Osteocyte (in vitro differentiated cells): ENCODE data around the gene ZNF683. TPM values are rescaled to one million over a fixed set of nuclear protein-coding genes. Genes with fewer than 3 reads are reported as not detected.
A peak's percentile ranks its signal among the peaks of the same experiment; 100 is the strongest.

ENCODE experiments used
- DNase-seq: peaks from one replicate; pipeline ENCODE4 v3.0.0; 2021; ENCODE audit warnings: mixed read lengths; ENCODE audit not compliant: unreplicated experiment; ENCODE audit errors: extremely low spot score
- H3K27ac Mint-ChIP-seq: one replicate; pipeline ENCODE4 v1.8.0; 2021; ENCODE audit warnings: mild to moderate bottlenecking, mixed read lengths; ENCODE audit not compliant: unreplicated experiment
- H3K27me3 Mint-ChIP-seq: one replicate; pipeline ENCODE4 v1.8.0; 2021; ENCODE audit warnings: mixed read lengths; ENCODE audit not compliant: unreplicated experiment
- H3K36me3 Mint-ChIP-seq: one replicate; pipeline ENCODE4 v1.8.0; 2021; ENCODE audit warnings: mixed read lengths; ENCODE audit not compliant: unreplicated experiment
- H3K4me1 Mint-ChIP-seq: one replicate; pipeline ENCODE4 v1.8.0; 2021; ENCODE audit warnings: mixed read lengths; ENCODE audit not compliant: unreplicated experiment
- H3K4me3 Mint-ChIP-seq: one replicate; pipeline ENCODE4 v1.8.0; 2021; ENCODE audit warnings: mild to moderate bottlenecking, moderate library complexity, mixed read lengths; ENCODE audit not compliant: unreplicated experiment
- H3K9me3 Mint-ChIP-seq: one replicate; pipeline ENCODE4 v1.8.0; 2021; ENCODE audit warnings: mixed read lengths; ENCODE audit not compliant: unreplicated experiment
- CTCF ChIP-seq: fragments of 200-600 bp; sonication (generic); IDR thresholded peaks from 2 replicates; pipeline ENCODE4 v1.5.0; 2021; ENCODE audit warnings: antibody characterized with exemption, mild to moderate bottlenecking, moderate library complexity
- total RNA-seq: library from RNA; stranded (reverse); gene quantifications from 2 replicates; pipeline ENCODE4 v1.2.1, GENCODE V29; 2021

The ZNF683 gene
- total RNA-seq, 1 donor from 2014 or later: not detected

- H3K27me3 Mint-ChIP-seq: peaks cover 35% of the 10 kb centered on the region
- DNase-seq: peak; percentile 93
- H3K9me3 Mint-ChIP-seq: no peaks in the 10 kb centered on the region
- H3K27ac Mint-ChIP-seq: no peak overlapping the region
- H3K36me3 Mint-ChIP-seq: no peaks in the 10 kb centered on the region
- H3K4me1 Mint-ChIP-seq: peaks cover 3% of the 10 kb centered on the region
- peak; percentile 96 for TF ChIP-seq CTCF
- no peak overlapping the region for H3K4me3 Mint-ChIP-seq
Observed at GRCh38 chr1:26363549-26364448, 8.8 kb downstream of the ZNF683 start.

DNA sequence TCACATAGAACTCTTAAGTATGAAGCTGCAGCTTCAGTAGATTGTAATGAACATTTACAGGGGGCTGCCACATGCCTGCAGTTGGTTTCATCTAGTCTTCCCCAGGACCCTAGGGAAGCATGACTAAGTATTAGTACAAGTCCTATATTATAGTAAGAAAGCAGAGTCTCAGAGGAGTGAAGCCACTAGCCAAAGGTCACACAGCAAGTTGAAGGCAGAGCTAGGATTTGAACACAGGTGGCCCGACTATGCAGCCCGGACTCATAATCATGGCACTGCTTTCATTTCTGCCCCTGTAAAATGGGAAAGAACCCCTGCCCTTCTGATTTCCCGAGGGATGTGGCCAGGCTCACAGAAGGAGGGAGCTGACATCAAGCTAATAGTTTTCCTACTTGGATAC lies 10.2 kb downstream of the ZNF683 start:
- H3K9me3 Mint-ChIP-seq: no peaks in the 10 kb centered on the region
- no peak for TF ChIP-seq CTCF
- no peak overlapping the region for H3K27ac Mint-ChIP-seq
- peaks cover 3% of the 10 kb centered on the region for H3K4me1 Mint-ChIP-seq
- H3K4me3 Mint-ChIP-seq: no peak overlapping the region
- peaks cover 45% of the 10 kb centered on the region for H3K27me3 Mint-ChIP-seq
- H3K36me3 Mint-ChIP-seq: no peaks in the 10 kb centered on the region
- DNase-seq: no peak

DNA sequence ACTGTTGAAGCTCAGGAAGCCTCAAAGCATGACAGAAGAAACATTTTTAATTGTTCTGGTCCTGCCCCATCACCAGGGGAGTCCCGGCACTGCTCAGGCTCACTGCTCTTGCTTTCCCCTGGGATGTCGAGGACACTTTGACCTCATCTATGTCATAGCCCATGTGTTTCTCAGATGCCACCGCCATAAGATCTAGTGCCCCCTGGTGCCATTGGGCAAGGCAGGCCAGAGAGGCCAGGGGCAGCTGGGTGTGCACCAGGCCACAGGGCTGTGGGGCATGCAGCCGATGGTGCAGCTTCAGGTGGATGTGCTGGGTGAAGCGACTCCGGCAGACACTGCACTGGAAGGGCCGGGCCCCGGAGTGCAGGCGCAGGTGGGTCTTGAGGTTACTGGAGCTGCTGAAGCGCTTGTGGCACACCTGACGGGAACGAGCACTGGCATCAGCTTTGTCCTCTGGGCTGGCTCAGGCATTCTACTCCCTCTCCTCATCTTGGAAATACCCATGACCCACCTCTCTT lies 10.9 kb downstream of the ZNF683 start:
- DNase-seq: no peak
- Mint-ChIP-seq H3K36me3 (no peaks in the 10 kb centered on the region), H3K9me3 (no peaks in the 10 kb centered on the region), H3K4me1 (peaks cover 3% of the 10 kb centered on the region), H3K4me3 (no peak overlapping the region), H3K27me3 (peaks cover 47% of the 10 kb centered on the region), H3K27ac (no peak overlapping the region)
- no peak for TF ChIP-seq CTCF

DNA sequence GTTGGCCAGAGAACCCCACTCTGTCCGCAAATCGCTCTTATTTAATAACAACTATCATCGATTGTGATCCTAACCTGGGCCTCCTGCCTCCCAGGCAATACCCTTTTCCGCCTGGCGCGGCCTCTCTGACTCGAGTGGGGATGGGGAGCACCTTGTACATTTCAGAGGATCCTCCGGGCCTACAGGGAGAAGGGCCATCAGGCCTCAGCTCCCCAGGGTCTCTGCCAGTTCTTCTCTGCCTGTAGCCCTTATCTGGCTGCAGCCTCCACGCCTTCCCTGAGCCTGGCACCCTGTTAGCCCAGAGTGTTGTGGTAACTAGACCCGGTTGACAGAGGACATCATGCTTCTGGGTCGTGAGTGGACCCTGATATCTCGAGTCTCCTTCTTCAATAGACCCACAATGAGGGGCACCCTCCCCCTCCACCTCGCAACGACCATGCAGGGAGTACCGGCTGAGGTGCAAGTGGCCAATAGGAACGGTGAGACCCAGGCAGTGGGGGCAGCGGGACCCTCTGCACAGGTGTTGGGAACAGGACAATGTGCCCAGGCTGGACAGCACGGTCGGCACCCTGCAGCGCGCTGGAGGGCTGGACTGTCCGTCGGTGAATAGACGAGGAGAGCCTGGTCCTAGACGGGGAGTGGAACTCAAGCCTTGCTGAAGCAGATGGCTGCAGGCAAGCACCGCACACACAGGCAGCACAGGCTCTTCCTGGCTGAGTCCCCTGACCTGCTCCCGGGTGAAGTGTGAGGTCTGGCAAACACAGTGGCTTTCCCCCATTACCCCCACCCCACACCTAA lies 11.5 kb downstream of the ZNF683 start:
- Mint-ChIP-seq H3K27ac (no peak overlapping the region), H3K9me3 (no peaks in the 10 kb centered on the region), H3K4me3 (no peak overlapping the region), H3K27me3 (peaks cover 45% of the 10 kb centered on the region), H3K36me3 (no peaks in the 10 kb centered on the region), H3K4me1 (peaks cover 3% of the 10 kb centered on the region)
- no peak for DNase-seq
- TF ChIP-seq CTCF: no peak
